Hypothalamus (tissue), 51 donors: Measurements from ENCODE around the gene EXOC1L.

Experiments
- DNase-seq, 51 donors: peaks; one replicate each; lab custom pipeline; 2025; lab: John Stamatoyannopoulos, UW

The EXOC1L gene

GRCh38 chr4:55879224-55879623 is 59.6 kb downstream of the EXOC1L start:
- DNase-seq, result no peak

- DNase-seq, result no peak
Measured at GRCh38 chr4:55880652-55881280, 61.2 kb downstream of the EXOC1L start.

- no peak for DNase-seq
Measured at GRCh38 chr4:55884093-55884850, 64.7 kb downstream of the EXOC1L start.

- no peak for DNase-seq
Measured at GRCh38 chr4:55884851-55885219, 65.2 kb downstream of the EXOC1L start.
